ENCODE measurements around the gene ERC2.

ERC2 gene

GRCh38 chr3:55782351-55782750 is 685.9 kb downstream of the ERC2 start:
- no peak overlapping the region for H3K9ac ChIP-seq (ENCODE audit: low read length)
- no peaks in the 10 kb centered on the region for H3K36me3 ChIP-seq (ENCODE audit: insufficient read depth, low read length)
- TF ChIP-seq EZH2 (IDR thresholded peaks at IDR 0.05; ENCODE audit: borderline replicate concordance, low read length) (no peak), CTCF (IDR thresholded peaks at IDR 0.05; ENCODE audit: low read length) (no peak)
- H3K4me2 ChIP-seq (ENCODE audit: low read length), result no peak overlapping the region
- H3K4me3 ChIP-seq (ENCODE audit: low read depth, low read length, poor library complexity, severe bottlenecking), result no peak overlapping the region
- H3K79me2 ChIP-seq (ENCODE audit: insufficient read depth, low read length), result no peaks in the 10 kb centered on the region
- H3K4me1 ChIP-seq (ENCODE audit: insufficient read depth, low read length, severe bottlenecking), result peaks cover 23% of the 10 kb centered on the region
- H3K27ac ChIP-seq (ENCODE audit: low read depth, low read length, poor library complexity, severe bottlenecking), result no peak overlapping the region
- H4K20me1 ChIP-seq (ENCODE audit: insufficient read depth, low read length), result no peaks in the 10 kb centered on the region
- H3K9me3 ChIP-seq (ENCODE audit: low read length), result no peaks in the 10 kb centered on the region
- H3K27me3 ChIP-seq (ENCODE audit: insufficient read depth, low read length), result no peaks in the 10 kb centered on the region
- no peaks in the 10 kb centered on the region for H3F3A ChIP-seq (ENCODE audit: insufficient read depth, low read length)
- H2AFZ ChIP-seq (ENCODE audit: low read length), result no peak overlapping the region
- H3K9me2 ChIP-seq (ENCODE audit: low read depth, low read length), result no peaks in the 10 kb centered on the region

GRCh38 chr3:55780913-55781312 is 687.4 kb downstream of the ERC2 start:
- Histone ChIP-seq H3K36me3 (ENCODE audit: insufficient read depth, low read length) (no peaks in the 10 kb centered on the region), H3K4me3 (ENCODE audit: low read depth, low read length, poor library complexity, severe bottlenecking) (no peak overlapping the region), H2AFZ (ENCODE audit: low read length) (no peak overlapping the region), H3K9me3 (ENCODE audit: low read length) (no peaks in the 10 kb centered on the region), H4K20me1 (ENCODE audit: insufficient read depth, low read length) (no peaks in the 10 kb centered on the region), H3K27ac (ENCODE audit: low read depth, low read length, poor library complexity, severe bottlenecking) (peak overlapping the region; percentile 43), H3K4me2 (ENCODE audit: low read length) (no peak overlapping the region), H3K9me2 (ENCODE audit: low read depth, low read length) (no peaks in the 10 kb centered on the region), H3K9ac (ENCODE audit: low read length) (no peak overlapping the region), H3K27me3 (ENCODE audit: insufficient read depth, low read length) (no peaks in the 10 kb centered on the region), H3K4me1 (ENCODE audit: insufficient read depth, low read length, severe bottlenecking) (peaks cover 26% of the 10 kb centered on the region), H3F3A (ENCODE audit: insufficient read depth, low read length) (no peaks in the 10 kb centered on the region), H3K79me2 (ENCODE audit: insufficient read depth, low read length) (no peaks in the 10 kb centered on the region)
- TF ChIP-seq EZH2 (IDR thresholded peaks at IDR 0.05; ENCODE audit: borderline replicate concordance, low read length), result no peak
- no peak for TF ChIP-seq CTCF (IDR thresholded peaks at IDR 0.05; ENCODE audit: low read length)

- Histone ChIP-seq H3K79me2 (ENCODE audit: insufficient read depth, low read length) (no peaks in the 10 kb centered on the region), H3K27ac (ENCODE audit: low read depth, low read length, poor library complexity, severe bottlenecking) (no peak overlapping the region), H4K20me1 (ENCODE audit: insufficient read depth, low read length) (no peaks in the 10 kb centered on the region), H2AFZ (ENCODE audit: low read length) (no peak overlapping the region), H3K9ac (ENCODE audit: low read length) (no peak overlapping the region), H3F3A (ENCODE audit: insufficient read depth, low read length) (no peaks in the 10 kb centered on the region), H3K4me3 (ENCODE audit: low read depth, low read length, poor library complexity, severe bottlenecking) (no peak overlapping the region), H3K9me3 (ENCODE audit: low read length) (no peaks in the 10 kb centered on the region), H3K4me1 (ENCODE audit: insufficient read depth, low read length, severe bottlenecking) (peaks cover 31% of the 10 kb centered on the region), H3K36me3 (ENCODE audit: insufficient read depth, low read length) (no peaks in the 10 kb centered on the region), H3K4me2 (ENCODE audit: low read length) (no peak overlapping the region), H3K27me3 (ENCODE audit: insufficient read depth, low read length) (no peaks in the 10 kb centered on the region), H3K9me2 (ENCODE audit: low read depth, low read length) (no peaks in the 10 kb centered on the region)
- TF ChIP-seq EZH2 (IDR thresholded peaks at IDR 0.05; ENCODE audit: borderline replicate concordance, low read length), result no peak
- TF ChIP-seq CTCF (IDR thresholded peaks at IDR 0.05; ENCODE audit: low read length), result no peak
These were observed 688.7 kb downstream of the ERC2 start for GRCh38 chr3:55779543-55779942.
